ENCODE measurements around the gene SLC44A1. TPM values are rescaled to one million over a fixed set of nuclear protein-coding genes. Genes with fewer than 3 reads are reported as not detected.

The SLC44A1 gene
- total and polyA plus RNA-seq, 2 donors = 11.6 to 13.8 TPM

DNA sequence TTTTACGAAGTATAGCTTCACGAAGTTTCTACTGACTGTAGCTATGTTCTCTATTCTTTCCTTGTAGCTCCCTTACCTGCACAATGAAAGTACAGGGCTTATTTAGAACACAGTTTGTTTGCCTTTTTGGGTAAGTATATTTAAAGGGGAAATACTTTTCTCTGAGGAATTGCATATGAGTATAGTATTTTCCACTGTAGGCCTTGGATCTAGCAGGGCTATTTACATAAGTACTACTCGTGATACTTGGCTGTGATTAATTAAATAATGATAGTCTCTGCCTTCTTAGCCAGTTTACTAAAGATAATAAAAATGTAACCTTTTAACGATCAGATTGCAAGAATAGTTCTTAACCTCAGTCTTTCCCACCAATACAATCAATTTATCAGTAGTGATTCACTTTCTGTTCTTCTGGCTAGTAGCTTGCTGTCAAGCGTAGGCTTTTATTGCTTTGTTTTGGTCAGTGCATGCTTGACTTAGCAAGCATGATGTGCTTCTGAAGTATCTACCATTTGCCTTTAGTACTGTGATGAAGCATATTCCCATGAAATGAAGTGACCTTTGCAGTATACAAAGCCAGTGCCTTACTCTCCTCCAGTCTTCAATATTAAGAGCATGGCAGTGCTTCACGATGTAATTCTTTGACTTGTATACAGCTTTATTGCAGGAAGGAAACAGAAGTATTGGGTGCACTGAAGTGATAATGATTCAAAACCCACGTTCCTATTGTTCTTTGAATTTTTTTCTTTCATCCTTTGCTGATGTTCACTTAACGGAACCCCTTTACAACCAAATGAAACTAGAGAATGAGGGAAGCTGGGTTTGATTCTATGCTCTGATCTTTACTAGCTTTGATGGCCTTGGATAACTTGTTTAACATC is 64.2 kb downstream of the SLC44A1 start:
- no peaks in the 10 kb centered on the region for H3K36me3 ChIP-seq (ENCODE audit: control insufficient read depth in 2 of 2, insufficient read depth in 2 of 2, low read length in 1 of 2)
- no peaks in the 10 kb centered on the region for H3K9me3 ChIP-seq (ENCODE audit: control insufficient read depth in 2 of 2, insufficient read depth in 1 of 2, low read length in 1 of 2)
- H3K4me1 ChIP-seq (ENCODE audit: control insufficient read depth in 2 of 2, insufficient read depth in 2 of 2, low read length in 2 of 2) = no peaks in the 10 kb centered on the region
- H3K4me3 ChIP-seq (ENCODE audit: low read length in 2 of 2) = no peak overlapping the region
- no peak overlapping the region for H3K27ac ChIP-seq (ENCODE audit: low read depth in 1 of 2, low read length in 1 of 2)
- no peak for DNase-seq (ENCODE audit: low read depth in 6 of 9, low spot score in 9 of 9)
- H3K27me3 ChIP-seq (ENCODE audit: control insufficient read depth in 2 of 2, insufficient read depth in 1 of 2, low read length in 1 of 2) = no peaks in the 10 kb centered on the region
- 72% methylated on average over 8 of the region's 8 CpGs for WGBS

DNA sequence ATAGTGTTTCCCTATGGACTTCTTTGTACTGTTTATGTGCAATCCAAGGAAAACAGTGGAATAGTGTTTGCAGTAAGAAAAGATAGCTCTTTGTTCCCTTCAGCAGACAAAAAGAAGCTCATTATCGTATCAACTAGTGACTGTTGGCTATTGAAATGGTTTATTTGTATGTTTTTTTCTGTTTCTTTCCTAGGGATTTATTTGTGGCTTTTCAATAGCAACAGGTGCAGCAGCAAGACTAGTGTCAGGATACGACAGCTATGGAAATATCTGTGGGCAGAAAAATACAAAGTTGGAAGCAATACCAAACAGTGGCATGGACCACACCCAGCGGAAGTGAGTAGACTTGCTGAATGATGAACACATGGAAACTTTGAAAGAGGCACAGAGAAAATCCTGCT is 65.1 kb downstream of the SLC44A1 start:
- Histone ChIP-seq H3K27me3 (ENCODE audit: control insufficient read depth in 2 of 2, insufficient read depth in 1 of 2, low read length in 1 of 2) (no peaks in the 10 kb centered on the region), H3K4me3 (ENCODE audit: low read length in 2 of 2) (no peak overlapping the region), H3K36me3 (ENCODE audit: control insufficient read depth in 2 of 2, insufficient read depth in 2 of 2, low read length in 1 of 2) (no peaks in the 10 kb centered on the region), H3K4me1 (ENCODE audit: control insufficient read depth in 2 of 2, insufficient read depth in 2 of 2, low read length in 2 of 2) (no peaks in the 10 kb centered on the region), H3K27ac (ENCODE audit: low read depth in 1 of 2, low read length in 1 of 2) (no peak overlapping the region), H3K9me3 (ENCODE audit: control insufficient read depth in 2 of 2, insufficient read depth in 1 of 2, low read length in 1 of 2) (no peaks in the 10 kb centered on the region)
- 79% methylated on average over 3 of the region's 3 CpGs for WGBS
- DNase-seq (ENCODE audit: low read depth in 6 of 9, low spot score in 9 of 9) = no peak

DNA sequence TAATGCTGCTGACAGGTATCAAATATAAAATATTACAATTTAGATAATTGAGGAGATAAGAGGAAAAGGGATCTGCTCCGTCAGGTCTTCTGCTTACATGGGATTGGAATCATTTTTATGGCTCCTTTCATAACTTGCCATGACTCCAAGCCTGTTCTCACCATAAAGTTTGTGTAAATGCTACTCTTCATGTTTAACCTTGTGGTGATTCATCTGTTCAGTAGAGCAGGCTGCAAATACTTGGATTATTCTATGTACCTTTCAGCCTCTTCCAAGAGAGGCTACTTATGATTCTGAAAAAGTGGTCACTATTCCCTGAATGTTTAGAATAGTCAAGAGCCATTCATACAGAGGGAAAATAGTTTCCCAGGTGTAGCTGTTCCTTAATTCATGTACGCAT is 66.9 kb downstream of the SLC44A1 start:
- Histone ChIP-seq H3K36me3 (ENCODE audit: control insufficient read depth in 2 of 2, insufficient read depth in 2 of 2, low read length in 1 of 2) (no peaks in the 10 kb centered on the region), H3K4me3 (ENCODE audit: low read length in 2 of 2) (no peak overlapping the region), H3K9me3 (ENCODE audit: control insufficient read depth in 2 of 2, insufficient read depth in 1 of 2, low read length in 1 of 2) (no peaks in the 10 kb centered on the region), H3K27me3 (ENCODE audit: control insufficient read depth in 2 of 2, insufficient read depth in 1 of 2, low read length in 1 of 2) (no peaks in the 10 kb centered on the region), H3K27ac (ENCODE audit: low read depth in 1 of 2, low read length in 1 of 2) (no peak overlapping the region), H3K4me1 (ENCODE audit: control insufficient read depth in 2 of 2, insufficient read depth in 2 of 2, low read length in 2 of 2) (no peaks in the 10 kb centered on the region)
- WGBS = over 99% methylated on average over 2 of the region's 2 CpGs
- no peak for DNase-seq (ENCODE audit: low read depth in 6 of 9, low spot score in 9 of 9)

DNA sequence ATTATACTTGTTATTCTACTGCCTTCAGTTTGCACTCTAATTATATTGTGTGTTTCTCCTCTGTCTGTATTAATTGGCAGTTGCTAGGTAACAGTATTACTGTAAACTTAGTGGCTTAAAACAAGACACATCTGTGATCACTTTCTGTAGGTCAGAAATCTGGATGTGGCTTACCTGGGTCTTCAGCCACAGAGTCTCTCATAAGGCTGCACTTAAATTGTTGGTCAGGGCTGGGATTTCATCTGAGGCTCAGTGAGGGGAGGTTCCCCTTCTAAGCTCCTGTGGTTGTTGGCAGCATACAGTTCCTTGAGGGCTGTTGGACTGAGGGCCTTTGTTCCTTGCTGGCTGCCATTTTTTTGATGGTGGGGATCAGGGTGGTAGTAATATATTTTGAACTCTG is 68.8 kb downstream of the SLC44A1 start:
- Histone ChIP-seq H3K4me1 (ENCODE audit: control insufficient read depth in 2 of 2, insufficient read depth in 2 of 2, low read length in 2 of 2) (no peaks in the 10 kb centered on the region), H3K27me3 (ENCODE audit: control insufficient read depth in 2 of 2, insufficient read depth in 1 of 2, low read length in 1 of 2) (no peaks in the 10 kb centered on the region), H3K9me3 (ENCODE audit: control insufficient read depth in 2 of 2, insufficient read depth in 1 of 2, low read length in 1 of 2) (no peaks in the 10 kb centered on the region), H3K27ac (ENCODE audit: low read depth in 1 of 2, low read length in 1 of 2) (no peak overlapping the region), H3K4me3 (ENCODE audit: low read length in 2 of 2) (no peak overlapping the region), H3K36me3 (ENCODE audit: control insufficient read depth in 2 of 2, insufficient read depth in 2 of 2, low read length in 1 of 2) (no peaks in the 10 kb centered on the region)
- no peak for DNase-seq (ENCODE audit: low read depth in 6 of 9, low spot score in 9 of 9)

DNA sequence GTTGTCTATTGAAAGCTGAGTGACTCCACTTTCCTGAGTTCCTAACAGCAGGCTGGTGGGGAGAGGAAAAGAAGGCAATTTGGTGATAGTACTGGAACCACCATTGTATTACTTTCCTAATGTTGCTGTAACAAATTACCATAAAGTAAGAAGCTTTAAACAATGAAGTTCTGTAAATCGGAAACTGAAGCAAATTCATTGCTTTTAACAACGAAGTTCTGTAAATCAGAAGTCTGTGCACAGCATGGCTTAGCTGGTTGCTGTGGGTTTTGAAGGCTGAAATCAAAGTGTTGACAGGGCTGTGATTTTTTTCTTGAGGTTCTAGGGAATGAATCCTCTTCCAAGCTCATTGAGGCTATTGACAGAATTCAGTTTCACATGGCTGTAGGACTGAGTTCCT is 72.3 kb downstream of the SLC44A1 start:
- over 99% methylated on average over 2 of the region's 2 CpGs for WGBS
- no peak for DNase-seq (ENCODE audit: low read depth in 6 of 9, low spot score in 9 of 9)
- H3K9me3 ChIP-seq (ENCODE audit: control insufficient read depth in 2 of 2, insufficient read depth in 1 of 2, low read length in 1 of 2) = no peaks in the 10 kb centered on the region
- H3K27ac ChIP-seq (ENCODE audit: low read depth in 1 of 2, low read length in 1 of 2) = no peak overlapping the region
- H3K4me3 ChIP-seq (ENCODE audit: low read length in 2 of 2) = no peak overlapping the region
- no peaks in the 10 kb centered on the region for H3K36me3 ChIP-seq (ENCODE audit: control insufficient read depth in 2 of 2, insufficient read depth in 2 of 2, low read length in 1 of 2)
- no peaks in the 10 kb centered on the region for H3K27me3 ChIP-seq (ENCODE audit: control insufficient read depth in 2 of 2, insufficient read depth in 1 of 2, low read length in 1 of 2)
- no peaks in the 10 kb centered on the region for H3K4me1 ChIP-seq (ENCODE audit: control insufficient read depth in 2 of 2, insufficient read depth in 2 of 2, low read length in 2 of 2)

DNA sequence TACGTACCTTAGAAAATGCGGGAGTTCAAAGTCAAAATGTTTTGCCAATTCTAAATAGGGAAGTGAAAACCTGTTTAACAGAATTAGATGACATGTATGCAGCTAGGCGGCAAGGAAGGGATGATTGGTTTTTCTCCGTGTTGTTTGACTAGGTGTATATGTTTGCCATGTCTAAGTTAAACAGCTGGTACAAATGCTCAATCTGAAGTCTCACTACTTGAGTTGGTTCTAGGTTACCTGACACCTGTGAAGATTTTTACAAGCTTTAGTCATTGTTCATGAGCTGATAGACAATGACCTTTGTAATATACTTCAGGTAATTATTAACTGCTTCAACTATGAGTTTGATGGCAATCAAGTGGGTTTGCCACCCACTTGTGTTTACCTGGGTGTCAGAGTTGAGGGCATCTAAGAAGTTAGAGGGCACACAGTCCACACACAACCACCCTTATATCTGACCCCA is 74.3 kb downstream of the SLC44A1 start:
- H3K9me3 ChIP-seq (ENCODE audit: control insufficient read depth in 2 of 2, insufficient read depth in 1 of 2, low read length in 1 of 2) = no peaks in the 10 kb centered on the region
- H3K27me3 ChIP-seq (ENCODE audit: control insufficient read depth in 2 of 2, insufficient read depth in 1 of 2, low read length in 1 of 2) = no peaks in the 10 kb centered on the region
- no peak overlapping the region for H3K27ac ChIP-seq (ENCODE audit: low read depth in 1 of 2, low read length in 1 of 2)
- no peak overlapping the region for H3K4me3 ChIP-seq (ENCODE audit: low read length in 2 of 2)
- no peaks in the 10 kb centered on the region for H3K36me3 ChIP-seq (ENCODE audit: control insufficient read depth in 2 of 2, insufficient read depth in 2 of 2, low read length in 1 of 2)
- H3K4me1 ChIP-seq (ENCODE audit: control insufficient read depth in 2 of 2, insufficient read depth in 2 of 2, low read length in 2 of 2) = no peaks in the 10 kb centered on the region
- no peak for DNase-seq (ENCODE audit: low read depth in 6 of 9, low spot score in 9 of 9)
- 87% methylated on average over 4 of the region's 4 CpGs for WGBS

DNA sequence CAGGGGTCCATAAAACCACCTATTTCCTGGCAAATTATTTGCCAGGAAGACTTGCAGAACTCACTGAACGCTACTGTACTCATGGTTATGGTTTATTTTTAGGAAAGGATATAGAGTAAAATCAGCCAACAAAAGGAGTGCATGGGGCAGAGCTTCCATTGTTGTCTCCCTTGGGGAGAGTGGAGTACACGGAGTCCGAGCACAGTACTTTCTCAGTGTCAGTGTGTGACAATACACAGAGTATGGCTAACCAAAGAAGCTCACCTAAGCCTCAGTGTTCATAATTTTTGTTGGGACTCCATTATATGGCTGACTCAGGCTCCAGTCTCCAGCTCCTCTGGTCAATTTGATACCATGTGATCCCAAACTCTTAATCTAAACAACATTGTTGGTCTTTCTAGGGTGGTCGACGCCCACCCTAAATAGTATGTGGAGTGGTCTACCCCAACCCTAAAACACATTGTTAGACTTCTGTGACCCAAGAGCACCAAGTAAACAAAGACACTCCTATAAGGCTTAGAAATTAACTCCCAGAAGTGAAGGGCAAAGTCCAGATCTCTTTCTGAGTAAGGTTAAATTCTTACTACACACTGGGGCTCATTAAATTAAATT is 74.9 kb downstream of the SLC44A1 start:
- Histone ChIP-seq H3K27me3 (ENCODE audit: control insufficient read depth in 2 of 2, insufficient read depth in 1 of 2, low read length in 1 of 2) (no peaks in the 10 kb centered on the region), H3K4me1 (ENCODE audit: control insufficient read depth in 2 of 2, insufficient read depth in 2 of 2, low read length in 2 of 2) (no peaks in the 10 kb centered on the region), H3K36me3 (ENCODE audit: control insufficient read depth in 2 of 2, insufficient read depth in 2 of 2, low read length in 1 of 2) (no peaks in the 10 kb centered on the region), H3K9me3 (ENCODE audit: control insufficient read depth in 2 of 2, insufficient read depth in 1 of 2, low read length in 1 of 2) (no peaks in the 10 kb centered on the region), H3K4me3 (ENCODE audit: low read length in 2 of 2) (no peak overlapping the region), H3K27ac (ENCODE audit: low read depth in 1 of 2, low read length in 1 of 2) (no peak overlapping the region)
- no peak for DNase-seq (ENCODE audit: low read depth in 6 of 9, low spot score in 9 of 9)
- WGBS = 96% methylated on average over 5 of the region's 5 CpGs

DNA sequence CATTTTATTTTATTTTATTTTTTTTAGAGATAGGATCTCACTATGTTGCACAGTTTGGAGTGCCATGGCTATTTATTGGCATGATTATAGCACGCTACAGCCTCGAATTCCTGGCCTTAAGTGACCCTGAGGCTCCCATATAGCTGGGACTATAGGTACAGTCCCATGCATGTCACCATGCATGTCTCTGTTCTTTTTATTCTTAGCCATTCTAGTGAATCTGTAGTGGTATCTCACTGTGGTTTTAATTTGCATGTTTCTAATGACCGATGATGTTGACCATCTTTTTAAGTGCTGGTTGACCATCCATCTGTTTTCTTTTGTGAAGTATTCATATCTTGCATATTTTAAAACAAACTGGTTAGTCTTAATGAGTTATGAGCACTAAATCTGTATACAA is 76.1 kb downstream of the SLC44A1 start:
- Histone ChIP-seq H3K4me3 (ENCODE audit: low read length in 2 of 2) (no peak overlapping the region), H3K4me1 (ENCODE audit: control insufficient read depth in 2 of 2, insufficient read depth in 2 of 2, low read length in 2 of 2) (no peaks in the 10 kb centered on the region), H3K27ac (ENCODE audit: low read depth in 1 of 2, low read length in 1 of 2) (no peak overlapping the region), H3K27me3 (ENCODE audit: control insufficient read depth in 2 of 2, insufficient read depth in 1 of 2, low read length in 1 of 2) (no peaks in the 10 kb centered on the region), H3K36me3 (ENCODE audit: control insufficient read depth in 2 of 2, insufficient read depth in 2 of 2, low read length in 1 of 2) (no peaks in the 10 kb centered on the region), H3K9me3 (ENCODE audit: control insufficient read depth in 2 of 2, insufficient read depth in 1 of 2, low read length in 1 of 2) (no peaks in the 10 kb centered on the region)
- no peak for DNase-seq (ENCODE audit: low read depth in 6 of 9, low spot score in 9 of 9)
- 99% methylated on average over 3 of the region's 3 CpGs for WGBS

DNA sequence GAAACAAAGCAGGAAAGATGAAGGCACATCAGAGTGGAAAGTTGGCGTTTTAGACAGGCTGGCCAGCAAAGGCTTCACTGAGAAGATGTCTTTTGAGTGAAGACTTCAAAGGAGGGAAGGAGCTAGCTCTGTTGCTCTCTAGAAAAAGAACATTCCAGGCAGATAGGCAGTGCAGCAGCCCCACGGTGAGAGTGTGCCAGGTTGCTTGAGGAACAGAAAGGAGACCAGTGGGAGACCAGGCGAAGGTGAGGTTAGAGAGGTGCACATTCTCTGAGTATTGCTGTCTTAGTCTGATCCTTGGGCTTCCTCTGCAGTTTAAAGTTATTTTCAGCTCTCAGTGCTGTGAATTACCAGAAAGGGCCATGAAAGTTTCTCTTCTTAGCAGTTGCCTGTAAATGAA is 83.8 kb downstream of the SLC44A1 start:
- peaks cover 0 to 2% of the 10 kb centered on the region in 2 donors for H3K4me1 ChIP-seq (ENCODE audit: control insufficient read depth in 2 of 2, insufficient read depth in 2 of 2, low read length in 2 of 2)
- no peaks in the 10 kb centered on the region for H3K27me3 ChIP-seq (ENCODE audit: control insufficient read depth in 2 of 2, insufficient read depth in 1 of 2, low read length in 1 of 2)
- WGBS = 90% methylated on average over 3 of the region's 3 CpGs
- no peak for DNase-seq (ENCODE audit: low read depth in 6 of 9, low spot score in 9 of 9)
- H3K36me3 ChIP-seq (ENCODE audit: control insufficient read depth in 2 of 2, insufficient read depth in 2 of 2, low read length in 1 of 2) = no peaks in the 10 kb centered on the region
- H3K9me3 ChIP-seq (ENCODE audit: control insufficient read depth in 2 of 2, insufficient read depth in 1 of 2, low read length in 1 of 2) = no peaks in the 10 kb centered on the region
- no peak overlapping the region for H3K27ac ChIP-seq (ENCODE audit: low read depth in 1 of 2, low read length in 1 of 2)
- H3K4me3 ChIP-seq (ENCODE audit: low read length in 2 of 2) = no peak overlapping the region

Data from thymus (tissue), 11 donors.